HEK293 (cell line): ENCODE measurements around the gene PHACTR1.

Experiments
- CTCF ChIA-PET: fragments of 350-600 bp; formaldehyde crosslinking; extraction: SDS; loops from one replicate; lab custom pipeline; 2021; ENCODE audit warnings: antibody characterized with exemption; lab: Yijun Ruan, JAX
- POLR2A ChIA-PET: fragments of 300-600 bp; formaldehyde crosslinking; extraction: SDS; loops from one replicate; lab custom pipeline; 2020; ENCODE audit warnings: antibody characterized with exemption, inconsistent platforms; lab: Yijun Ruan, JAX
- H3K27ac ChIP-seq: fragments of 200-500 bp; sonication (Bioruptor generic); 2 replicates; pipeline ENCODE4 v1.5.1; 2014; ENCODE audit warnings: low read depth, low read length, control low read depth, inconsistent platforms; ENCODE audit errors: extremely low read depth
- H3K36me3 ChIP-seq, 2 experiments: fragments of 200-500 bp in 1 of 2; sonication (Bioruptor generic) in 1 of 2; 1 replicate in 1 of 2; 2 replicates in 1 of 2; pipeline ENCODE4 v1.5.1; 2014 to 2017; ENCODE audit warnings: inconsistent platforms in 2 of 2, low read length in 2 of 2; ENCODE audit not compliant: control insufficient read depth in 2 of 2, insufficient read depth in 1 of 2
- H3K4me1 ChIP-seq: fragments of 200-500 bp; sonication (Bioruptor generic); 2 replicates; pipeline ENCODE4 v1.5.1; 2014; ENCODE audit warnings: mild to moderate bottlenecking, low read length, inconsistent platforms; ENCODE audit not compliant: control insufficient read depth, insufficient read depth
- H3K4me3 ChIP-seq: 2 replicates; pipeline ENCODE4 v1.5.1; 2011; ENCODE audit warnings: low read depth, mild to moderate bottlenecking, control low read depth, low read length, moderate library complexity
- H3K9me3 ChIP-seq: fragments of 200-500 bp; sonication (Bioruptor generic); 2 replicates; pipeline ENCODE4 v1.5.1; 2014; ENCODE audit warnings: low read depth, low read length, inconsistent platforms; ENCODE audit not compliant: control insufficient read depth, insufficient read depth
- INSM2 ChIP-seq: fragments of 450-650 bp; formaldehyde crosslinking; IDR thresholded peaks from 2 replicates; pipeline ENCODE4 v1.5.1; 2016; ENCODE audit warnings: missing biosample characterization, missing genetic modification characterization
- KLF16 ChIP-seq: fragments of 450-650 bp; formaldehyde crosslinking; IDR thresholded peaks from 2 replicates; pipeline ENCODE4 v1.5.1; 2017; ENCODE audit warnings: missing biosample characterization, missing genetic modification characterization
- KLF8 ChIP-seq: fragments of 450-650 bp; formaldehyde crosslinking; IDR thresholded peaks from 2 replicates; pipeline ENCODE4 v1.5.1; 2016; ENCODE audit warnings: missing biosample characterization, missing genetic modification characterization
- KLF9 ChIP-seq: fragments of 450-650 bp; formaldehyde crosslinking; IDR thresholded peaks from 2 replicates; pipeline ENCODE4 v1.5.1; 2016; ENCODE audit warnings: missing biosample characterization, missing genetic modification characterization, low read depth
- REST ChIP-seq: fragments of 450-650 bp; formaldehyde crosslinking; IDR thresholded peaks from 2 replicates; pipeline ENCODE4 v1.5.1; 2016; ENCODE audit warnings: missing biosample characterization, missing genetic modification characterization
- SP7 ChIP-seq: fragments of 450-650 bp; formaldehyde crosslinking; IDR thresholded peaks from 2 replicates; pipeline ENCODE4 v1.5.1; 2016; ENCODE audit warnings: missing biosample characterization, missing genetic modification characterization
- ZEB2 ChIP-seq: fragments of 450-650 bp; formaldehyde crosslinking; IDR thresholded peaks from 2 replicates; pipeline ENCODE4 v1.5.1; 2016; ENCODE audit warnings: missing biosample characterization, missing genetic modification characterization
- ZNF140 ChIP-seq: fragments of 450-650 bp; formaldehyde crosslinking; IDR thresholded peaks from 2 replicates; pipeline ENCODE4 v1.5.1; 2016; ENCODE audit warnings: missing biosample characterization, missing genetic modification characterization
- ZNF155 ChIP-seq: fragments of 450-650 bp; formaldehyde crosslinking; IDR thresholded peaks from 2 replicates; pipeline ENCODE4 v1.5.1; 2016; ENCODE audit warnings: missing biosample characterization, missing genetic modification characterization
- ZNF202 ChIP-seq: fragments of 450-650 bp; formaldehyde crosslinking; IDR thresholded peaks from 2 replicates; pipeline ENCODE4 v1.5.1; 2016; ENCODE audit warnings: missing biosample characterization, missing genetic modification characterization, borderline replicate concordance
- ZNF221 ChIP-seq: fragments of 450-650 bp; formaldehyde crosslinking; IDR thresholded peaks from 2 replicates; pipeline ENCODE4 v1.5.1; 2017; ENCODE audit warnings: missing biosample characterization, missing genetic modification characterization, borderline replicate concordance
- ZNF501 ChIP-seq: fragments of 450-650 bp; formaldehyde crosslinking; IDR thresholded peaks from 2 replicates; pipeline ENCODE4 v1.5.1; 2016; ENCODE audit warnings: missing biosample characterization, missing genetic modification characterization
- ZNF529 ChIP-seq: fragments of 450-650 bp; formaldehyde crosslinking; IDR thresholded peaks from 2 replicates; pipeline ENCODE4 v1.5.1; 2017; ENCODE audit warnings: missing genetic modification characterization, missing biosample characterization; ENCODE audit not compliant: insufficient replicate concordance
- ZNF629 ChIP-seq: fragments of 450-650 bp; formaldehyde crosslinking; IDR thresholded peaks from 2 replicates; pipeline ENCODE4 v1.5.1; 2017; ENCODE audit warnings: missing biosample characterization, missing genetic modification characterization
- ZNF658 ChIP-seq: fragments of 450-650 bp; formaldehyde crosslinking; IDR thresholded peaks from 2 replicates; pipeline ENCODE4; 2016; ENCODE audit warnings: missing biosample characterization, missing genetic modification characterization
- ZNF747 ChIP-seq: fragments of 450-650 bp; formaldehyde crosslinking; IDR thresholded peaks from 2 replicates; pipeline ENCODE4 v1.5.1; 2016; ENCODE audit warnings: missing biosample characterization, missing genetic modification characterization
- ZNF791 ChIP-seq: fragments of 450-650 bp; formaldehyde crosslinking; IDR thresholded peaks from 2 replicates; pipeline ENCODE4 v1.5.1; 2016; ENCODE audit warnings: missing biosample characterization, missing genetic modification characterization
- ZSCAN4 ChIP-seq: fragments of 450-650 bp; formaldehyde crosslinking; IDR thresholded peaks from 2 replicates; pipeline ENCODE4 v1.5.1; 2017; ENCODE audit warnings: missing biosample characterization, missing genetic modification characterization
- TF ChIP-seq, protein P1 (sequence below): fragments of 450-650 bp; formaldehyde crosslinking; IDR thresholded peaks from 2 replicates; pipeline ENCODE4 v1.5.1; 2016; ENCODE audit warnings: missing biosample characterization, missing genetic modification characterization, low read depth
- TF ChIP-seq, protein P2 (sequence below): fragments of 450-650 bp; formaldehyde crosslinking; IDR thresholded peaks from 2 replicates; pipeline ENCODE4 v1.5.1; 2016; ENCODE audit warnings: missing biosample characterization, missing genetic modification characterization

PHACTR1 gene

GRCh38 chr6:13253272-13253671 lies 536.7 kb downstream of the PHACTR1 start:
- POLR2A ChIA-PET: no interaction called here
- no peaks in the 10 kb centered on the region for H3K36me3 ChIP-seq
- no peak overlapping the region for H3K4me3 ChIP-seq
- TF ChIP-seq ZNF791 (tag by site-specific recombination) (no peak), ZNF529 (tag by site-specific recombination) (no peak), SP7 (tag by site-specific recombination) (no peak), ZNF629 (tag by site-specific recombination) (no peak), ZNF202 (no peak), ZNF501 (tag by site-specific recombination) (no peak), KLF8 (no peak), ZNF747 (no peak), ZSCAN4 (no peak), ZNF140 (tag by site-specific recombination) (no peak), ZNF221 (no peak), KLF16 (tag by site-specific recombination) (no peak), REST (no peak), INSM2 (tag by site-specific recombination) (no peak), ZNF658 (tag by site-specific recombination) (no peak), ZEB2 (tag by site-specific recombination) (no peak), ZNF155 (no peak), KLF9 (no peak)
- TF ChIP-seq, protein P1, sequence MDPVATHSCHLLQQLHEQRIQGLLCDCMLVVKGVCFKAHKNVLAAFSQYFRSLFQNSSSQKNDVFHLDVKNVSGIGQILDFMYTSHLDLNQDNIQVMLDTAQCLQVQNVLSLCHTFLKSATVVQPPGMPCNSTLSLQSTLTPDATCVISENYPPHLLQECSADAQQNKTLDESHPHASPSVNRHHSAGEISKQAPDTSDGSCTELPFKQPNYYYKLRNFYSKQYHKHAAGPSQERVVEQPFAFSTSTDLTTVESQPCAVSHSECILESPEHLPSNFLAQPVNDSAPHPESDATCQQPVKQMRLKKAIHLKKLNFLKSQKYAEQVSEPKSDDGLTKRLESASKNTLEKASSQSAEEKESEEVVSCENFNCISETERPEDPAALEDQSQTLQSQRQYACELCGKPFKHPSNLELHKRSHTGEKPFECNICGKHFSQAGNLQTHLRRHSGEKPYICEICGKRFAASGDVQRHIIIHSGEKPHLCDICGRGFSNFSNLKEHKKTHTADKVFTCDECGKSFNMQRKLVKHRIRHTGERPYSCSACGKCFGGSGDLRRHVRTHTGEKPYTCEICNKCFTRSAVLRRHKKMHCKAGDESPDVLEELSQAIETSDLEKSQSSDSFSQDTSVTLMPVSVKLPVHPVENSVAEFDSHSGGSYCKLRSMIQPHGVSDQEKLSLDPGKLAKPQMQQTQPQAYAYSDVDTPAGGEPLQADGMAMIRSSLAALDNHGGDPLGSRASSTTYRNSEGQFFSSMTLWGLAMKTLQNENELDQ (tag by site-specific recombination): no peak
- TF ChIP-seq, protein P2, sequence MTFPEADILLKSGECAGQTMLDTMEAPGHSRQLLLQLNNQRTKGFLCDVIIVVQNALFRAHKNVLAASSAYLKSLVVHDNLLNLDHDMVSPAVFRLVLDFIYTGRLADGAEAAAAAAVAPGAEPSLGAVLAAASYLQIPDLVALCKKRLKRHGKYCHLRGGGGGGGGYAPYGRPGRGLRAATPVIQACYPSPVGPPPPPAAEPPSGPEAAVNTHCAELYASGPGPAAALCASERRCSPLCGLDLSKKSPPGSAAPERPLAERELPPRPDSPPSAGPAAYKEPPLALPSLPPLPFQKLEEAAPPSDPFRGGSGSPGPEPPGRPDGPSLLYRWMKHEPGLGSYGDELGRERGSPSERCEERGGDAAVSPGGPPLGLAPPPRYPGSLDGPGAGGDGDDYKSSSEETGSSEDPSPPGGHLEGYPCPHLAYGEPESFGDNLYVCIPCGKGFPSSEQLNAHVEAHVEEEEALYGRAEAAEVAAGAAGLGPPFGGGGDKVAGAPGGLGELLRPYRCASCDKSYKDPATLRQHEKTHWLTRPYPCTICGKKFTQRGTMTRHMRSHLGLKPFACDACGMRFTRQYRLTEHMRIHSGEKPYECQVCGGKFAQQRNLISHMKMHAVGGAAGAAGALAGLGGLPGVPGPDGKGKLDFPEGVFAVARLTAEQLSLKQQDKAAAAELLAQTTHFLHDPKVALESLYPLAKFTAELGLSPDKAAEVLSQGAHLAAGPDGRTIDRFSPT (tag by site-specific recombination): no peak
- TF ChIP-seq, all 188 proteins: peak for 0
- CTCF ChIA-PET: interaction anchor here (0.7 kb wide), 1 partner anchor 14 kb away, joined by 3 read pairs; no protein-coding TSS in a partner anchor
- H3K4me1 ChIP-seq: peaks cover 7% of the 10 kb centered on the region
- no peaks in the 10 kb centered on the region for H3K9me3 ChIP-seq
- H3K27ac ChIP-seq: no peak overlapping the region
